Left forelimb (tissue), 1 donor: ENCODE results near the gene ELP5.
A peak's percentile ranks its signal among the peaks of the same experiment; 100 is the strongest.

ENCODE experiments used
- DNase-seq: peaks from one replicate; pipeline ENCODE4 v3.0.0-alpha.2; 2018; ENCODE audit warnings: low spot score

The ELP5 gene

GRCh38 chr17:7256766-7257456, 4.9 kb downstream of the ELP5 start:
- no peak for DNase-seq

- no peak for DNase-seq
Measured at GRCh38 chr17:7258731-7259554, 6.9 kb downstream of the ELP5 start.

GRCh38 chr17:7259555-7259889, 7.5 kb downstream of the ELP5 start:
- DNase-seq, result no peak

- DNase-seq, result no peak
Measured at GRCh38 chr17:7260151-7260550, 8.1 kb downstream of the ELP5 start.

GRCh38 chr17:7260651-7261378, 8.8 kb downstream of the ELP5 start:
- DNase-seq, result no peak

- no peak for DNase-seq
Measured at GRCh38 chr17:7261379-7262191, 9.6 kb downstream of the ELP5 start.

GRCh38 chr17:7262192-7262934, 10.3 kb downstream of the ELP5 start, which contains the start of gene CLDN7:
Gene CLDN7, minus strand, starts transcription at chr17:7262478. Its CDS starts 435 bp downstream, at chr17:7262043.
- DNase-seq, result no peak

GRCh38 chr17:7262935-7263800, 11.2 kb downstream of the ELP5 start:
- no peak for DNase-seq

GRCh38 chr17:7263801-7264078, 11.7 kb downstream of the ELP5 start:
- no peak for DNase-seq

GRCh38 chr17:7266784-7267183, 14.8 kb downstream of the ELP5 start:
- DNase-seq, result no peak

GRCh38 chr17:7279448-7279847, 27.4 kb downstream of the ELP5 start:
- no peak for DNase-seq

GRCh38 chr17:7280519-7281073, 28.6 kb downstream of the ELP5 start:
- peak; percentile 87 for DNase-seq

- peak; percentile 92 for DNase-seq
Measured at GRCh38 chr17:7281074-7281952, 29.3 kb downstream of the ELP5 start, which contains the start of gene SLC2A4. Gene SLC2A4, plus strand, starts transcription at chr17:7281718. Its CDS starts 217 bp downstream, at chr17:7281935.

- no peak for DNase-seq
Measured at GRCh38 chr17:7281953-7282751, 30.1 kb downstream of the ELP5 start.

- no peak for DNase-seq
Measured at GRCh38 chr17:7282752-7283321, 30.8 kb downstream of the ELP5 start.

GRCh38 chr17:7283471-7284216, 31.6 kb downstream of the ELP5 start:
- DNase-seq, result no peak

- DNase-seq, result no peak
Measured at GRCh38 chr17:7284911-7285310, 32.9 kb downstream of the ELP5 start.
